Posterior cingulate gyrus (tissue), 11 donors: ENCODE data around the gene AGBL1.
A peak's percentile ranks its signal among the peaks of the same experiment; 100 is the strongest.

ENCODE experiments used
- DNase-seq, 10 donors: peaks; one replicate each; pipeline versions ENCODE4 v3.0.0 to v3.0.0-alpha.2; 2020 to 2021; ENCODE audit warnings: mixed read lengths in 3 of 10
- intact Hi-C: fragments of 100-400 bp; cut with DNase I; formaldehyde crosslinking; loops from one replicate; pipeline ENCODE4 v1.15.1; 2023

AGBL1 gene

DNA sequence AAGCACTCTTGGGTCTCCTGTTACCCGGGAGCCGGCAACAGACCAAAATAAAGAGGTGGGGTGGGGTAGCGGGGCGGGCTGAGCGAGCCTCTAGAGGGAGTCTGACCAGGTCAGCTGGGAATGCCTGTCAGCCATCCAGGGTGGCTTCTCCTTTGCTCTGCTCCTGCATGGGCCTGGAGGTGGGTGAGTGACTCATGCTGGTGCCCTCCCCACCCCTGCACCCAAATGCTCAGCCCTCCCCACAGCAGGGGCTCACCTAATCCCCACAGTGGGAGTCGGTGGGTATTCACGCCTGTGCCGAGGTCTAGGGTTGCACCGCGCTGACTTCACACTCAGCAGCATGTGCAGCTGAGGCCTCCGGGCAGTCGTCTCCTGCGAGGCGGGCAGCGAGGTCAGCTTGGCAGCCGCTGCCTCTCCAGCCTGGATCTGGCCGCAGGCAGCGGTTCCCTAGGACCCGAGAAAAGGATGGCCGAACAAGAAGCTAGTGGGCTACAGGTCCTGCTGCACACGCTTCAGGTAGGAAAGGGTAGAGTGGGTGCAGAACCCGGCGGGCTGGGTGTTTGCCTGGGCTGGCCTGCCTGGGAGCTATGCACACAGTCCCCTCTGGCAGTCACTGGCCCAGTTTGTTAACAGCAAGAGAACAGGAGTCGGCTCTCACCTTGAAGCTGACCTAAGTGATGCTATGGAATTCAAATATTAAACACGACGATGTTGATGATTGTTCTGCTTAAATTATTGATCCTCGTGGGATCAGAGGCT, at the start of gene AGBL1:
Gene AGBL1 (plus strand): TSS at position 364 of the 759 bp plus-strand sequence.
- intact Hi-C loops, result no loop called here
- peak in 1 of 10 donors; percentile 70 for DNase-seq

- no peak for DNase-seq
- intact Hi-C loops, result no loop called here
These were observed 44.8 kb upstream of the AGBL1 start for GRCh38 chr15:86034904-86035303.

GRCh38 chr15:86036243-86036642, 43.4 kb upstream of the AGBL1 start:
- no peak for DNase-seq
- intact Hi-C loops, result no loop called here

GRCh38 chr15:86038491-86038890, 41.2 kb upstream of the AGBL1 start:
- intact Hi-C loops, result no loop called here
- no peak for DNase-seq

DNA sequence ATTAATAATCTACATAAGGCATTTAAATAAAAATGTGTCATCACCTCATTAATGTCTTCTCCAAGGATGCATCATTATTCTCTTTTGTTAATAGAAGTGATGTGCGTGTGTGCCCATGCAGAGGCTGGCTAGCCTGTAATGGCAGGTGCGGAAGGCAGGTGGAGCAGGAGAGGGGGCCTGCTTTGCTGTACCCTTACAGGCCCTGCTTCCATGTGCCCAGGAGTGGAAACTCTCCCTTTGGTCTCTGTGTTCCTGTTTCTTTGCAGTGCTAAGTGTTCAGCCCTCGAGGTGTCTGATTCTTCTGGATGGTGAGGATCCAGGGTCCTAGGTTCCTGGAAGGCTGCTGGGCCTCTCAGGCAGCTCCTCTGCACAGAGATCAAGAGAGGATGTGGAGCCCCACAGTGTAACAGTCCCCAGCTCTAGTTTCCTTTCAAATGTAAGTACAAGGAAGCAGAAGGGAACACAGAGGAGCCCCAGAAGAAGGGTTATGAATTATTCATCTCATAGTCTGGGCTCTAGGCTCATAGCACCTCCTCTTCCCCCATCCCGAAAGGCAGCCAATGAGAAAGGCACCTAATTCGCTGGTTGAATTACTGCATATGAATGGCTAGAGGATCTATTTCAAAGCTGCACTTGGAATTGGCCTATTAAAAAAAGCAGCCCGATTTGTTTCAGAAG, 39.2 kb upstream of the AGBL1 start:
- intact Hi-C loops, result no loop called here
- peak in 1 of 10 donors; percentile 15 for DNase-seq

GRCh38 chr15:86041399-86041798, 38.3 kb upstream of the AGBL1 start:
- intact Hi-C loops, result no loop called here
- DNase-seq, result no peak

GRCh38 chr15:86042226-86042625, 37.4 kb upstream of the AGBL1 start:
- intact Hi-C loops, result no loop called here
- DNase-seq, result no peak

- DNase-seq, result no peak
- intact Hi-C loops, result no loop called here
These were observed 34.7 kb upstream of the AGBL1 start for GRCh38 chr15:86044981-86045380.

- no peak for DNase-seq
- intact Hi-C loops, result no loop called here
These were observed 25.3 kb upstream of the AGBL1 start for GRCh38 chr15:86054338-86054737.

DNA sequence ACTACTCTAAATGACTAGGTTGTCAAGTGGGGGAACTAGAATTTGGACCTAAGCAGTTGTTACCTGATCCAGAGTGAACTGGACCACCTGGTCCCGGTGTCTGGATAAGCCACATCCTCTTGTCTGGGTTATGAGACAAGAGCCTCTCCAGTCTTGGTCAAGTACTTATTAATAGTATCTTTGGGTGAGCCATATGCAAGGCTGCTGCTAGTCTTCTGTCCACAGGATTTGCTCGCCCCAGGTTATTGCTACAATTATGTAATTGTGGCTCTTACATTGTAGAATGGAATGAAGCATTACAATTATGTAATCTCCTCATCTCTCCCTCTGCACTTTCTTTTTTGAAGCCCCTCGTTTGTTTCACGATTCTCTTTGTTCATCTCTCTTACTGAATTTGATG, 24.0 kb upstream of the AGBL1 start:
- no peak for DNase-seq
- intact Hi-C loops, result no loop called here

DNA sequence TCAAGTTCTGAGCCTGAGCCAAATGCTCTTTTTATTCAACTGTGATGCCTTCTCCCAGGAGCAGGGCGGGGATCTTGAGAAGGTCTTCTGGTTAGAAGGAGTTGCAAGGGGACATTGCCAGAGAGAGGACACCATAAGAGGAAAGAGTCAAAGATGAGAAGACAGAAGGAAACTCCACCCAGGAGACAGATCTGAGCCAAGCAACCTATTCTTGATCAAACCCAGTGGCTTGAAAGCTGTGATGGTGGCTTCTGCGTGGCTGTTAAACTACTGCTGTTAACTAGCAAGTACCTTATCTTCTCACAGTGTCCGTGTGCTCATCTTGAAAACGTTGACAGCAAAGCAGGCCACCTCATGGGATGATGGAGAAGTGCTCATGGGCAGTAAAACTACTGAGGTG, 19.8 kb upstream of the AGBL1 start:
- no peak for DNase-seq
- intact Hi-C loops, result no loop called here

DNA sequence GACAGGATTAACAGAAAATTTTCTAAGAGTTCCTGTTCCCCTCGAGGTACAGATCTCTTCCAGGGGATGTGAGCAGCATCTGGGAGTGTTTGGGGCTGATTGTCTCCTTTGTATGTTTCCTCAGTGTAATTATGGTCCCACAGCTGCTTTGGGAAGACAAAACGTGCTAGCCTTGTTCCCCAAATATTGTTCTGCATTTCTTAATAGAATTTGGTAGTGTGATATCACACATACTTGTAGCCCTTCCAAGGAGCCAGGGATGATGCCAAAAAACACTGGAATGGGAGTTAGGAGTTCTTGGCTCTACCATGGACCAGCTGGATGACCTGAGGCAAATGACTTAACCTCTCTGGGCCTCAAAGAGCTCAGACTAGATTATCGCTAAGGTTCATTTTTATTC, 19.0 kb upstream of the AGBL1 start:
- no peak for DNase-seq
- intact Hi-C loops, result no loop called here

GRCh38 chr15:86061581-86061980, 18.1 kb upstream of the AGBL1 start:
- intact Hi-C loops, result no loop called here
- no peak for DNase-seq

DNA sequence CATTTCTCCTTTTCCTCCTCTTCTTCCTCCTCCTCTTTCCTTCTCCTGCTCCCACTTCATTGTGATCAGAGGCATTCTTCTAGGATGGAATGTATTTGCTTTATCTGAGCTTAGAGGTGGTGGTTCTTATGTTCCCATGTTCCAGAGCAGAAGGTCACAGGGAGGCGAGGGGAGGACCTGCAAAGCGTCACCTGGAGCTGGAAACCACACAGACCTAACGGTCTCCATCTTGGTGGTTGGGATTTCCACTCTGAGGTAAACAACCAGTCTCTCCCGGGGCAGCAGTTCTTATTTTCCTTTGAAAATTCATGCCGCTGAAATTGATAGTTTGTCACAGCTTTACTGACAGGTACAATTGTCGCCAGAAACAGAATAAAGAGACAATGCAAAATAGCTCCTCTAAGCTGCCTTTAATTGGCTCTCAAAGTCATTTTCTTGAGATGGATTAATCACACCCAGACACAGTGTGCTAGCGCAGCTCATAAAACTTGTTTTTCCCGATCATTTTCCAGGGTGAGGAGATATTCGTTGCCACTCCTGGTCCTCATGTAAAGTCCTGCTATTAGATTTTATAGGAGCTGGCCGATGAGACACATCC, 16.9 kb upstream of the AGBL1 start:
- intact Hi-C loops, result no loop called here
- DNase-seq, result no peak

- no peak for DNase-seq
- intact Hi-C loops, result no loop called here
These were observed 16.1 kb upstream of the AGBL1 start for GRCh38 chr15:86063356-86064095.

DNA sequence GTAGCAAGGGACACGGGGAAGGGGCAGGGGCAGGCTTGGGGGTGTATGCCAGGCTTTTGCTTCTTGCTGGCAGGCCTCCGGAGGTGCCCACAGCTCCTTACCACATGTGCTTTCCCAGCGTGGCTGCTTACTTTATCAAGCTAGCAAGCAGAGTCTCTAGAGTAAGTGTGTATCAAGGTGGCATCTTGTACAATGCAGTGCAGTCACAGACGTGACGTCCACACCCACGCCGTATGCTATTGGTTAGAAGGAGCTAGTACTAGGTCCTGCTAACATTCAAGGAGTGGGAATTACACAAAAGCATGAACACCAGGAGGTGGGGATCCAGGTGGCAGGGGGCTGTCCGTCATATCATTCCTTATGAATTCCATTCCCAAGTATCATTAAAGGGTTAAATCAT, 15.3 kb upstream of the AGBL1 start:
- peak in 1 of 10 donors; percentile 25 for DNase-seq
- intact Hi-C loops, result no loop called here

DNA sequence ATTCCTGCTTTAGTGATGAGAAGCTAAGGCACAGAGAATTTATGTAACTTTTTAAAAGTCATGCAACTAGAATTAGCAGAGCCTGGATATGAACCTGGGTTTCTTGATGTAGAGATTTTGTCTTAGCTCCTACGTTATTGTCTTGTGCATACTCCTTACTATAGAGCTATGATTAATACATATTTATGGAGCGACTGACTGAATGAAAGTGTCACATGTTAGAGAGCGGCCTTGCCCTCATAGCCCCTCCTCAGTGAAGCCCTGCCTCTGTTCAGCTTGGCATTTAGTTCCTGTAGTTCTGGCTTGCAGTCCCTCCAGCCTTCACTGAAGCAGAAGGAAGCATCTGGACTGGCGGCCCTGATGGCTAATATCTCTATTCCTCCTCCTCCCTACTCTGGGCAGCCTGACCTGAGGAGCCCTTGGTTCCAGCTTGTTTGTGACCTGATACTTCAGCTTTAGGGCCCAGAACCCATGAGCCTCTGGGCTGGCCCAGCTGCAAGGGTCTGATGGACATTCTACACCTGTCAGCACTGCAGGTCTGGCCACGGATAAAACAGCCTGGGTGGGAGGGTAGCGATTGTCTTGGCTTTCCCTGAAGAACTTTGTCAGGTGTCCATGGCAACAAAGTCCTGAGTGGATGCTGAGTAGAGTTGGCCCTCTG, 13.4 kb upstream of the AGBL1 start:
- intact Hi-C loops, result no loop called here
- no peak for DNase-seq

DNA sequence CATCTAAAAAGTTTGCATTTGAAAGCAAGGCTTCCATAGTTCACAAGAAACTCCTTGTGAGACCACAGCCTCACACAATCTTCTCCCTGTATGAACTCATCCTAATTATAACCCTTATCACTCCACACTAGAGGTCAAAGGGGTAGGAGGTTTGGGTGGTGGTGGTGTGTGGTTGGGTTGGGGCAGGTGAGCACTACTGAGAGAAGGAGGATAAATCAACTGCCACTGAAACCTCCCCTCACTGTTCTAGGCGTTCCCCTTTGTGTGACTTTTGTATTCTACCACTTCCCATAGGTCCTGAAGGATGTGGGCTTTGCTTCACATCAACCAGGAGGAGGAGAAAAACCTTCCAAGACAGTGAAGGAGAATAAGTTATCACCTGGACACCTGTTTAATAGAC, 6.4 kb upstream of the AGBL1 start:
- DNase-seq, result no peak
- intact Hi-C loops, result no loop called here

GRCh38 chr15:86076468-86076867, 3.2 kb upstream of the AGBL1 start:
- DNase-seq, result no peak
- intact Hi-C loops, result no loop called here

DNA sequence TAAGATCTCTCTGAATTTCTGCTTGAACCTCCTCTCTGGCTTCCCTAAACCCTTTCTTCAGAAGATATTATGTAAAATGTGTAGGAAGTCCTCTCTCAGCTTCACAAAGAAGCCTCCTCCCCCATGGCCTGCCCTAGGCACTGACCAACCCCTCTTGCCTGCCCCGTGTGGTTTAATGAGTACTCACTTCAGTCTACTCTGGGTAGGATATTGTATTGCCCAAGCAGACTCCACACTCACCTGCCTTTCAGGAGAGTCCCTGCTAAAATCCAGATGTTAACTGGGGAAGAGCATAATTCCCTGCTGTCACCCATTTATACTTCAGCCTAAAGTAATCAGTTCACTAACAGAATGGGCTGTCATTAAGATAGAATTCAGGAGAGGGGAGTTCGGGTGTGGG, 2.6 kb upstream of the AGBL1 start:
- DNase-seq, result no peak
- intact Hi-C loops, result no loop called here

DNA sequence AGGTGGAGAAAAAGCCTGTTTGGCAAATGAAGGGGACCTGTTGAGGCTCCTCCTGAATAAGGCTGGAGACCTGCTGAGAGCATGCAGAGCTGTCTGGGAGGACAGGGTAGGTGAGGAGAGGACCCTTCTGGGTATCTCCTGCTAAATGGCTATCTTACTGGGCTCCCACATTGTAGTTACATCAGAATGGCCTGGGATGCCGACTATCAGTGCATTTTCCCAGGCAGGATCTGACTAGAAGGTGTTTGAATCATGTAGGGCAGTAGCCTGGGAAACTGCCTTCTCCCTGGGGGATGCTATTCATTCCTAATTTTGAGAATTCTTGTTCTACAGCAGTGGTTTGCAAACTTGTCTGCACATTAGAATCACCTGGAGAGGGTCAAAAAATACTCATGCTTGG, 631 bp downstream of the AGBL1 start:
- intact Hi-C loops, result no loop called here

More for the DNA sequence above, 631 bp downstream of the AGBL1 start:
- DNase-seq, result no peak
